Measurements from ENCODE around the gene CSK. TPM values are rescaled to one million over a fixed set of nuclear protein-coding genes. Genes with fewer than 3 reads are reported as not detected.
A peak's percentile ranks its signal among the peaks of the same experiment; 100 is the strongest.

The CSK gene
- total RNA-seq, 1 donor = 28.1 TPM

GRCh38 chr15:74758736-74759135, 23.1 kb upstream of the CSK start:
- no peak overlapping the region for H3K4me3 ChIP-seq (ENCODE audit: low read depth, low read length)
- no peak for DNase-seq (ENCODE audit: low read depth)
- no peak for TF ChIP-seq CTCF (IDR thresholded peaks at IDR 0.05; ENCODE audit: insufficient read depth, low read length)

DNA sequence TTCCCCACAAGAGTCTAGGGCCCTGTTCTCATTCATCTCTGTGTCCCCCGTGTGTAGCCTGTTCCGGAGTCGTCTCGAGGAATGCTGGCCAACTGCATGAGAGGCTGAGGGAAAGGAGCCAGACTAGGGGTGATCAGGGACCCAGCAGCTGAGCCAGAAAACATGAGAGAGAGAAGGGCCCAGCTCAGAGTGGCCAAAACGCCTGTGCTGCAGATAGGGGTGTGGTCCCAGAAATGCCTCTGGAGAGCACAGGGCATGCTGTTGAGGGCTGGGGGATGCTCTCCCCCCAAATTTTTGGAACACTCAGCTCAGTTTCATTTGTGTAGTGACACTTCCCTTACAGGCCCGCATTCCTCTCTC, 19.1 kb upstream of the CSK start:
- TF ChIP-seq CTCF (IDR thresholded peaks at IDR 0.05; ENCODE audit: insufficient read depth, low read length) = no peak
- DNase-seq (ENCODE audit: low read depth) = no peak
- H3K4me3 ChIP-seq (ENCODE audit: low read depth, low read length) = no peak overlapping the region

DNA sequence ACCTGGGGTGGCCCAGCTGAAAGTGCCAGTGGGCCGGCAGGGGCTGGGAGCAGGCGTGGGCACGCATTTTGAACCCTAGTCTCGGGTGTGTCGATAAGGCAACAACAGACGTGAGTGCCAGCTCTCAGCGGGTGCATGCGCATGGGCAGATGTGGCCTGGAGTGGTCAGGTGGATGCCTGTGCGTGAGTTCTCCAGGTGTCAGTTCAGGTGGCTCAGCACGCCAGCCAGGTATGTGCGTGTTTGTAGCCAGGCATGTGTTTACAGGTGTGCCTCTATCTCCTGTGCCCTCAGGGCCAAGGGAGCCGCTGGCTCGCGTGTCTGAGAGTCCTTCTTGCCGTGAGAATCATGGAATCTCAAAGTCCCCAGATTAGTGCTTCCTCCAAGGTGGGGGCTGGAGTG, 18.5 kb upstream of the CSK start:
- no peak for DNase-seq (ENCODE audit: low read depth)
- no peak overlapping the region for H3K4me3 ChIP-seq (ENCODE audit: low read depth, low read length)
- TF ChIP-seq CTCF (IDR thresholded peaks at IDR 0.05; ENCODE audit: insufficient read depth, low read length) = no peak

DNA sequence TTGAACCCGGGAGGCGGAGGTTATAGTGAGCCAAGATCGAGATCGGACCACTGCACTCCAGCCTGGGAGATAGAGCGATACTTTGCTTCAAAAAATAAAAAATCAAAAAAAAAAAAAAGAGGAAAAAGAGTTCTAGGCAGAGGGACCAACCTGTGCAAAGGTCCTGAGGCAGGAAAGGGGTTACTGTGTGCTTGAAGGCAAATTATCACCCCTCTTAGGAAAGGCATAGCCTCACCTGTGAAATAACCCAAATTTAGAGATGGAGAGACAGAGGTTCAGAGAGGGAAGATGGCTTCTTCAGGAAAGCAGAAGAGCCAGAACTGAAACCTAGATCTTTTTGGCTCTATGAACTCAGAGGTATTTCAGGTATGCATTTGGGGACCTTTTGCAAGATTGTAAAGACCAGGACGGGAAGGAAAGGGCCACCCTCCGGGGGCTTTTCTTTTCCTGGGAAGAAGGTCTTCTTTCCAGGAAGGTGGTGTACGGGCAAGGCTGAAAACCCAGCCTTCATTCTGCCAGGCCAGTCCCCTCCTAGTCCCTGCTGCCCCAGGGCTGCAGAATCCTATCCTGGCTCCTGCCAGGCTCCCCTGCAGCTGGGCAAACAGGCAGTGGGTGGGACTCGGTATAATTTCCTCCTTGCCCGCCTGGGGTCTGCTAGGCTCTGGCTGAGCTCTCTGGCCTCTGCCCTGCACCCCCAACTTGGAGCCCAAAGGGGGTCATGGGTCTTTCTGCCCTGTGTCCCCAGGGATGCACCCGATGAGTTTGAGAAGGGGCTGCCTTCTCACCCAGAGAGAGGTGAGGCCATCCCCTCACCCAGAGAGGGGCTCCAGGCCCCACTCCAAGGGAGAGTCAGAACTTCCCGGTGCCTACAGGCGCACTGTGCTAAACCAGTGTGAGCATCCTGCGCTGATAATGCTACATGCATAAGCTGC, 14.4 kb upstream of the CSK start:
- no peak for TF ChIP-seq CTCF (IDR thresholded peaks at IDR 0.05; ENCODE audit: insufficient read depth, low read length)
- no peak for DNase-seq (ENCODE audit: low read depth)
- H3K4me3 ChIP-seq (ENCODE audit: low read depth, low read length) = no peak overlapping the region

DNA sequence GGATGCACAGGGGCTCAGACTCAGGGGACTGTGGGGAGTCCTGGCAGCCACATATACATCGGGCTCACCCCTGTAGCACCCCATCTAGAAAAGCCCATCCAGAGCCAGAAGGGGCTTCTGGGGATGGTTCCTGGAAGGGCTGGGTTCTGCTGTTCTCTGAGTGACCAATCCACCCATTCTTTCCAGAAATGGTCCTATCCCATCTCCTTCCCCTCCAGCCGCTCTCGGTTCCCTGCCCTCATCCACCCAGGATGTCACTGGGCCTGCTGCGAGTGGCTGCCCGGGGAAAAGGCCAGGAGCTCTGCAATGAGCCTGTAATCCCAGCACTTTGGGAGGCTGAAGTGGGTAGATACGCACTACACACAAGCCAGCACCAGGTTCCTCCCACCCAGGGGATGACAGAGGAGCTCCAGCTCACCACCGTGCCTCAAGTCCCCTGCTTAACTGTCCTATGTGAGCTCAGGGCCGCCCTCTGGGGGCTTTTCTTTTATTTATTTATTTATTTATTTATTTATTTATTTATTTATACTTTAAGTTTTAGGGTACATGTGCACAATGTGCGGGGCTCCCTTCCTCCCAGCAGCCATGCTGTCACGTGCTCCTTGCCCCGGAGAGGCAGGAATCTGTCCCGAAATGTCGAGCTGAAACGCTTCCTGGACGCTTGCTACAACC, 13.6 kb upstream of the CSK start:
- no peak for TF ChIP-seq CTCF (IDR thresholded peaks at IDR 0.05; ENCODE audit: insufficient read depth, low read length)
- DNase-seq (ENCODE audit: low read depth) = no peak
- H3K4me3 ChIP-seq (ENCODE audit: low read depth, low read length) = peak overlapping the region; percentile 40

DNA sequence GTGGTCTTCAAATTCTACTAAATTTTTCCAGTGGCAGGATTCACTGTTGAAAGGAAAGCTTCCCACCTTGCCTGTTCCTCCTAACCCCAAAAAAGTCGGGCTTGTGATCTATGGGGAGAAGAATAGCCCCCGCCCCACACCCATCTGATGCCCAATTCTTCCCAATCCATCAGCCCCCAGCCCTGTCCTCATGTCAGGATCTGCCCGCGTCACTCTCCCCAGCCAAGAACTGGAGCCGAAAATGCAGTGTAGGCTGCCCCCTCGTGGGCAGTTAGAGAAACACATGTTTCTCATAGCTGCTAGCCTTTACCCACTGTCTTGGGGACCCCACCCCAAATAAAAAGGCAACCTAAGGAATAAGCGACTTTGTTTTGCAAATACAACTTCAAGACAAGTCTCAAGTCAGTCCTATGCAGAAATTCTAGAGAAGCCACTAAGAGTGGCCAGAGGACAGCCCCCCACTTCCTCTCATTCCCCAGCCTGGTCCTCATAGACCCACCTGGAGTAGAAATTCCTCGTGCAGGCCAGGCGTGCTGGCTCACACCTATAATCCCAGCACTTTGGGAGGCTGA, 13.0 kb upstream of the CSK start:
- peak overlapping the region; percentile 40 for H3K4me3 ChIP-seq (ENCODE audit: low read depth, low read length)
- DNase-seq (ENCODE audit: low read depth) = peak; percentile 54
- peak; percentile 65 for TF ChIP-seq CTCF (IDR thresholded peaks at IDR 0.05; ENCODE audit: insufficient read depth, low read length)

Measured in fibroblast of the aortic adventitia (primary cell).